Middle frontal gyrus (tissue), 1 donor: Measurements from ENCODE around the gene RAD54L.
A peak's percentile ranks its signal among the peaks of the same experiment; 100 is the strongest.
"Not testable (repeated sequence)": the region's sequence is repeated elsewhere in the genome, so short reads cannot be mapped to it uniquely, and the experiment has no call there.

ENCODE experiments used
- DNase-seq: peaks from one replicate; pipeline ENCODE4 v3.0.0-alpha.2; 2015; ENCODE audit warnings: low spot score; ENCODE audit errors: extremely low spot score

Gene RAD54L

DNA sequence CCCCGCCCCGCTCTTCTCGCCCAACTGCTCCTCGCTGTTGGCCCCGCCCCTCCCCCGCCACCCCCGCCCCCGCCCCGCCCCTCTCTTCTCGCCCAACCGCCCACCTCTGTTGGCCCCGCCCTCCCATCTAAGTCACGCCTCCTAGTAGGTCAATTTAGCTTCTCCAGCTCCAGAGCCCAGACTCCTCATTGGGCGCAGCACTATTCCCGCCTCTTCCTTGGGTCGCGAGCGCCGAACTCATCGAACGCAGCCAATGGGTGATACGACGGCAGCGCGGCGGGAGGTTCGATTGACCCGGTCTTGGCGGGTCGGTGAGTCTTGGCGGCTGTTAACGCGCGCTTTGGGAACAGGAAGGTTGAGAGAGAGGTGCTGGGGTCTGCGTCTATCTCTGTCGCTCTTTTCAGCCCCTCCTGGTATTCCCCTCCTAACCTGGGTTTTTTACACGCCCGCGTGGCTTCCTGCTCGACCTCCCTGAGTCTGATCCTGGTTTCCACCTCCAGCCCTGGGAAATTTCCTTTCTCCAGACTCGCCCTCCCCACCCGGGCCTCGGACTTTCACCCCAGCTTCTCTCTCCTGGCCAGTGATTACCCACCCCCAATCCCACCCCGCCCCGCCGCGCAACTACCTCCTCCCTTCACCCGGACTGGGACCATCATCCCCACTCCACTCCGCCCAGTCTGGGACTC is at the start of gene RAD54L:
RAD54L (plus strand) TSS at position 328 of the 686 bp plus-strand sequence. CDS start 643 bp downstream, outside the sequence.
- DNase-seq = peak; percentile 96

DNA sequence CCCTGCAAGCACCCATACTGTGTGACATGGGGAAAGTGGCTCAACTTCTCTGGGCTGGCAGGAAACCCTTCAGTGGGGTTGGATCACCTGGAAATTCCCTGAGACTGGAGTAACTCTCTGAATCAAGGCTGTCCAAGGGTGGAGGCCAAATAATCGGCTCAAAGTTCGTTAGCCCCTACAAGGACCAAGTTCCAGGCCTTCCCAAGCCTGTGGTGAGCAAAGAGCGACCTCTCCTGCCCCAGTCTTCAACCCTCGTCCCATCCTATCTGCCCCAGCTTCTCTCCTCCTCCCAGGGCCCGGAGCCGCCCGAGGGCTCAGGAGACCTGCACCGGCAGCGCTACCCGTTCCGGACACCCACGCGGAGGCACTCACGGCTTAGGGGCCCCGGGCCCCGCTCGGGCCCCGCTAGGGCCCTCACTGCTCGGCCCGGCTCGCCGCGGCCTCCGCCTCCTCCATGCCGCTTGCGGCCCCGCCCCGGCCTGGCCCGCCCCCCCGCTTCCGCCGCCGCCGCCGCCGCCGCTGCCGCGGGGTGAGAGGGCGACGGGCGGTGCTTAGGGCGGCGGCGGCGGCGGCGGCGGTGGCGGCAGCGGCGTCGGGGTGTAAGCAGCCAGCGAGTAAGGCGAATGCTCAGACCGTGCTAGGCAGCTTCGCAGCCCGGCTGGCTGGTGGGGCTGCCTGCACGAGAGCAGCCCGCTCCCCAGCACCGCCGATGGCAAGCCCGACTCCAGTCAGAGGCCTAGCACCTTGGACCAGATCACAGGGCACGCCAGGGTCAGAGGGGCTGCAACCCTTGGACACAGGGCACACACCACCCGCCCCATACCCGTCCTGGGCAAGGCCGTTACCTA is 49.4 kb upstream of the RAD54L start, which contains the start of gene POMGNT1:
POMGNT1 (minus strand) TSS at position 471 of the 848 bp plus-strand sequence. CDS start 613 bp downstream, outside the sequence.
- peak; percentile 36 for DNase-seq

DNA sequence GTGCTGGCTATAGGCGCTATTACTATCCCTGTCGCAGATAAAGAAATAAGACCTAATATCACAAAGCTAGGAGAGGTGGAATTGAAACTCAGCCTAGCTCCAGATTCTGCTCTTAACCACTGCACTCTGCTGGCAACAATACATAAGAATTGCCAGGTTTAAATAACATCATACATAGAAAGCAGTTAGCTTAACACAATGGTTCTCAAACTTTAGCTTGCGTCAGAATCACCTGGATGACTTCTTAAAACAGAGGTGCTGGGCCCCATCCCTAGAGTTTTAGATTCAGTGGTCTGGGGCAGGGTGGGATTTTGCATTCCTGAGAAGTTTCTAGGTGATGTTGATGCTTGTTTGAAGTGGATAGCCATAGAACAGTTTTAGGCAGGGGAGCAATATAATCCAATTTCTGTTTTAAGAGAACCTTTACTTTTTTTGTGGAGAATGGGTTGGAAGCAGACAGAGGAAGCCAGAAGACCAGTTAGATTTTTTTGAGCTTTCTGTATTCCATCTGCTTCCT is 48.3 kb upstream of the RAD54L start:
- DNase-seq = no peak

DNA sequence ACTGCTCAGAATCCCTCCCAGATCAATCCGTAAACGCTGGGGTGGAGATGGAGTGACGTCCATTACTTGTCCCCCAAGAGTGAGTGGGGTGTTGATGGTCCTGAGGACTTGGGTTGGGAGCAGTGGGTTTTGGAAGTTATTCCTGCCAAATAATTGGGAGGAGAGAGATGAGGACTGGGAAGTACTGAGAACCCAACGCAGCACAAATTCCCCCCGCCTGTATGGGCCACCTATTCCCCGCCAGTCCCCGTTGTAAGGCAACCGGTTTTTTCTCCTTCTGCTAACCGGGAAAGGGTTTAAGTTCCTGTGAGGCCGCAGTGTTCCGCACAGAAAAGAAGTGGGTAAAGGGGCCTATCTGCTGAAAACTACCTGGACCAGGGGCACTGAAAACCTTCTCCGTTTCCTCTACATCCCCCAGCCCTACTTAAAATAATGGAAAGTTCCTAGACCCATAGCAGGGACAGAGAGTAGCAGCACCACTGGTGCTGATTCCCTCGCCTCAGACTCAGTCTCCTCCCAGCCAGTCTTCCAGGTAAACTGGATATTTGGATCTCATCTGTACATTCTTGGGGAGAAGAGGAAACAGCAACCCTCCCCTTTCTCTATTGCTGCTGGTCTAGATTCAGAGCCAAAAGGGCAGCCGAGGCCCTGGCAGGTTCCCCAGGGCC is 43.7 kb upstream of the RAD54L start:
- DNase-seq = no peak

DNA sequence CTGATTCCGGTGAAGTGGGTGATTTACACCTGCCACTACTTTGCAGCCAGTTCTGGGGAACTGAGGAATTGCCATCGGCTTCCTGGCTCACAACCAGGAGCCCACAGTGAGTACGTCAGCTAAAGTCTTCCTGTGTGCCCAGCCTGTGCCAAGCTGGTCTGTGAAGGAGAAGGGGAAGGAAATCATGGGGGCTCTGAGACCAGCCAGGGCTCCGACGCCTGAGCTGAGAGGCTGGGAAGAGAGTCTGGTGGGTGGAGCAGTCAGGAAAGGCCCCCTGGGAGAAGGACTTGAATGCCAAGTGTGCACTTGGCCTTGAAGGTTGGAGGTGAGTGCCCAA is 43.2 kb upstream of the RAD54L start:
- no peak for DNase-seq

DNA sequence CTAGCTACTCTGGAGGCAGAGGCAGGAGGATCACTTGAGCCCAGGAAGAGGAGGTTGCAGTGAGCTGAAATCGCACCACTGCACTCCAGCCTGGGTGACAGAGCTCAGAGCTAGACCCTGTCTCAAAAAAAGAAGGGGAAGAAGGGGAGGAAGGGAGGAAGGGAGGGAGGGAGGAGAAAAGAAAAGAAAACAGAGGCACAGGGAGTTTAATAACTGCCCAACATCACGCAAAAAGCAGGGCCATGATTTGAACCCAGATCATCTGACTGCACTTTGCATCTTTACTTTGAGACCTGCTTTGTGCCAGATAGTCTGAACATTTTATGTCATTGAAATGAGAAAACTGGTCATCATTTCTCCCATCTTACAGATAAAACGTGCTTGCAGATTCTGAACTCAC is 42.4 kb upstream of the RAD54L start:
- no peak for DNase-seq

DNA sequence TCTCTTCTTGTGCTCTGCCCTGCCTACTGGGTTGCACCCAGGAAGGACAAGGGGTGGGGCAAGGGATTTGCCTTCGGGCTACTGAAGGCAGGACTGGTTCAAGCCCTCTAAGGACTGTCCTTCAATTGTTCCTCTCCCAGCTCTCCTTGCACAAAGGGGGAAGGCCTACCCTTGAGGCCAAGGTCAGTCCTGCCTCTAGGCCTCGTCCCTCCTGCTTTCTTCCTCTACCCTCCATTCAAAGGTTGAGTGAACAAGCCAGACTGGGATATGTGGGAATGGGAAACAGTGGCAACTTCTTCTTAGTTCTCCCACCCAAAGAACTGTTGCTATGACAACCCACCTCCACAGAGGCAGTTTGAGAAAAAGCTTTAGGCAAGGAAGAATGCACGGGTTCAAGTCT is 41.8 kb upstream of the RAD54L start:
- no peak for DNase-seq

DNA sequence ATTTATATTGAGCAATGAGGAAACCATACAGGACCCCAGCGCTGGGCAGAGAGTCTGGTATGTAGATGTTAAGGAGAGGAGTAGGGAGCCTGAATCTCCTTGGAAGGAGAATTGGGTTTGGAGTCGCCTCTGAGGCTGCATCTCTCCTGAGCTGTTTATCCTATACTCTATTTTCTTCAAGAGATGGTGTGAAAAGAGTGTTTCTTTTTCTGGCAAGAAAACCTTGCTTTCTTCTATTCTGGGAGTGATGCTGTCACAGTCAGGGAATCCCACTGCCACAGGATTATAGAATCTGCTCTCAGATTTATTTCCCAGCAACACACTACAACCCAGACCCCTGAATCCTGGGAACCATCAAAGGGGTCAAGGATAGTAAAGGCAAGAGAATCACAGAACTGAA is 41.2 kb upstream of the RAD54L start:
- no peak for DNase-seq

DNA sequence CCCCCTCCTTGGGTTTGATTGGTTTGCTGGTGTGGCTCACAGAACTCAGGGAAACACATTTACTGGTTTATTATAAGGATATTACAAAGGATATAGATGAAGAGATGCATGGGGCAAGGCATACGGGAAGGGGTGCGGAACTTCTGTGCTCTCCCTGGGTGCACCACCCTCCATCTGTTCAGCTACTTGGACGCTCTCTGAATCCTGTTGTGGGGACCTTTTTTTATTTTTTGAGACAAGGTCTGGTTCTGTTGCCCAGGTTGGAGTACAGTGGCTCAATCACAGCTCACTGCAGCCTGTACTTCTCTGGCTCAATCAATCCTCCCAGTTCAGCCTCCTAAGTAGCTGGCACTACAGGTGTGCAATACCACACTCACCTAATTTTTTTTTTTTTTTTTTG is 37.0 kb upstream of the RAD54L start:
- no peak for DNase-seq

DNA sequence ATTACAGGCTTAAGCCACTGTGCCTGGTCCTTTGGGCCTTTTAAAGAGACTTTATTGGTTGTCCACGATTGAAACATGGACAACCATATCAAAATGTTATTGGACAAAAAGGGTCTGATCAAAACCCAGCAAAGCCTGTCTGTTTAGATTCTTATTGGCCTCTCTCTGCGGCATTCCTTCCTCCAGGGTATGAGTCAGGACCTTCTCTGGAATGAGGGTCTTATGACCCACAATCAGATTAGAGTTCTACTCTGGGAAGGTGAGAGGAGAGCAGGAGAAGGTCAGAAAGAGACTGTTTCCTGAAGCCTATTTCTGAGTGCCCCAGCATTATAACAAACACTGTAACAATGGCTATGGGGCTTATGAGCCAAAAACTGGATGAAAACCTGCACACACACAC is 36.5 kb upstream of the RAD54L start:
- DNase-seq = no peak

DNA sequence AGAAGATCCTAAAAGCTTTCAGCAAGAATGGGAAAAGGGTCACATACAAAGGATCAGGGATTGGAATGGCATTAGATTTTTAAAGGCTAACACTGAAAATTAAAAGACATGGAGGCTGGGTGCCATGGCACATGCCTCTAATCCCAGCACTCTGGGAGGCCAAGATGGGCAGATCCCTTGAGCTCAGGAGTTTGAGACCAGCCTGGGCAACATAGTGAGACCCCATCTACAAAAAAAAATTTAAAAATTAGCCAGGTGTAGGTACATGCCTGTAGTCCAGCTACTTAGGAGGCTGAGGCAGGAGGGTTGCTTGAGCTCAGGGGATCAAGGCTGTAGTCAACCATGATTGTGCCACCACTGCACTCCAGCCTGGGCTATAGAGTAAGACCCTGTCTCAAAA is 32.1 kb upstream of the RAD54L start:
- no peak for DNase-seq

DNA sequence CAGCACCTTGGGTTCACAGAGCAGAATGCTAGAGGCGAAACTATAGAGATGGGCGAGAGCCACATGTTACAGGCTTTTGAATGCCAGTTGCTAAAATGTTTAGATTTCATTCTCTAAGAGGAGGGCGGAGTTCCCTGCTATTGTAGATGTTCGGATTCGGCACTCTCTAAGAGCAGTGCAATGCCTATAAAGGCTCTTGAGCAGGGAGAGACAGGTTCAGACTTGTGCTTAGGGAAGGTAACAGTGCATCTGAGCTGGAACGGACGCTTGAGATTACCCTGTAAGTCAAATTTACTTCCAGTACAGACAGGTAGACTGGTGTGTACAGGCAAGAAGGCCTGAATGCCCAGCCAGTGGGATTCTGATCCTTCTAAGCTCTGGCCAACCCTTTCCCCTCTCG is 29.1 kb upstream of the RAD54L start:
- DNase-seq = no peak

DNA sequence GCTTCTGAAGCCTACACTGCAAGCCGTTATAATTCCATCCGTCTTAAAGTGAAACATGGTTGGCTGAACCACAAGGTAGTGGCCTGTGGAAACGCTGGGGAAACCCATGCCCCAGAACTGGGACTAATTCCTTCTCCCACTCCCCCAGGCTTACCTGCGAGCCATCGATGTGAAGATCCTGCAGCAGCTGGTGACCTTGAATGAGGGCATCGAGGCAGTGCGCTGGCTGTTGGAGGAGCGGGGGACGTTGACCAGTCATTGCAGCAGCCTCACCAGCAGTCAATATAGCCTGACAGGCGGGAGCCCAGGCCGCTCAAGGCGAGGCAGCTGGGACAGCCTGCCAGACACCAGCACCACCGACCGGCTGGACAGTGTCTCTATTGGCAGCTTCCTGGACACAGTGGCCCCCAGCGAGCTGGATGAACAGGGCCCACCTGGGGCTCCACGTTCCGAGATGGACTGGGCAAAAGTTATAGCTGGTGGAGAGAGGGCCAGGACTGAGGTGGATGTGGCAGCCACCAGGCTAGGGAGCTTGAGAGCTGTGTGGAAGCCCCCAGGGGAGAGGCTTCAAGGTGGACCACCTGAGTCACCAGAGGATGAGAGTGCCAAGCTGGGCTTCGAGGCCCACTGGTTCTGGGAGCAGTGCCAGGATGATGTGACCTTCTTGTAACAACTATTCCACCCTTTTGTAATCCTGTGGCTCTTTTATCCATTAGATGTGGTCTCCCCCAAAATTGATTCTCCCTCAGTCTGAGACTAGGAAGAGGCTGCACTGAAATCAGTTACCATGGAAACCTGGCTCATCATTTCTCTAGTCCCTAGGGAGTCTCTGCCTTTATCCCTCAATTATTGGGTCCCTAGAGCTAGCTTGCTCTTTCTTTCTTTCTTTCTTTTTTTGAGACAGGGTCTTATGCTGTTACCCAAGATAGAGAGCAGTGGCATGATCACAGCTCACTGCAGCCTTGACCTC is 27.7 kb upstream of the RAD54L start:
- DNase-seq = no peak

DNA sequence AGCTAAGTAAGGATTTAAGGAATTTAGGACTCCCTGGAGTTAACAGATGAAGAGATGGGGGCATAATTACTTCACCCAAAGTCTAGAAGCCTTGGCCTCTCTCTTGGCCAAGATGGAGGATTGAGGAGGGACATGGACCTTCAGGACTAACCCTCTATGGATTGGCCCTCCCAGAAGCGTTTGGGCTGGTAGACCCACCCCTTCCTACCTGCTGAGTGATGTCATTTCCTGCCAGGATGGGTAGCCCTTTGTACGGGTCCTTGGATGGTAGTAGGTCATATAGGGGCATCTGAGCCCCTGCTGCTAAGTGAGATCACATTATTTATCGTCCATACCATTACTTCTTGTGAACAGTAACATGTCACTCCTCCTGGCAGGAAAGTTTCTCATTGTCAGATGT is 26.8 kb upstream of the RAD54L start:
- DNase-seq = no peak

DNA sequence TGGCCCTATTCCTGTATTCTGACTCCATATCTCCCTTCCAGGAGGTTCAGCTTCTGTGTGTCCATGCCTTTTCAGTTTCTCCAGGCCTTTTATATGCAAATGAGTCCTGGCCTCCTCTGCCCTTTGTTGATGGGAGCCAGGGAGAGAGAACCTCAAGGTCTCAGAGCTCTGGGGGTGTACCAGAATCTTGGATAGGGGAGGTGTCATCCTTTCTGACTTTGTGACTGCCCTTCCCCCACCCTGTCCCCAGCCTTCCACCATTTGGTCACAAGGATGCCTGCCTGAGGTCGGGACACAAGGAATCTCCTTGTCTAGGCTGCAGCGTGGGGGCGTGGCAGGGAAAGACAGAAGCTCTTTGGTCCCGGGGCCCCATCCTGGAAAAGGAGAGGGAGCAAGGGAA is 25.8 kb upstream of the RAD54L start:
- DNase-seq = no peak

DNA sequence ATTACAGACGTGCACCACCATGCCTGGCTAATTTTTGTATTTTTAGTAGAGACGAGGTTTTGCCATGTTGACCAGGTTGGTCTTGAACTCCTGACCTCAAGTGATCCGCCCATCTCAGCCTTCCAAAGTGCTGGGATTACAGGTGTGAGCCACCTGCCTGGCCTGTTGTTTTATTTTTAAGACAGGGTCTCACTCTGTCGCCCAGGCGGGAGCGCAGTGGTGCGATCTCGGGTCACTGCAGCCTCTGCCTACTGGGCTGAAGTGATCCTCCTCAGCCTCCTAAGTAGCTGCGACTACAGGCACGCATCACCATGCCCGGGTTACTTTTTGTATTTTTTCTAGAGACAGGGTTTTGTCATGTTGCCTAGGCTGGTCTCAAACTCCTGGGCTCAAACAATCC is 24.5 kb upstream of the RAD54L start:
- not testable (repeated sequence) for DNase-seq

DNA sequence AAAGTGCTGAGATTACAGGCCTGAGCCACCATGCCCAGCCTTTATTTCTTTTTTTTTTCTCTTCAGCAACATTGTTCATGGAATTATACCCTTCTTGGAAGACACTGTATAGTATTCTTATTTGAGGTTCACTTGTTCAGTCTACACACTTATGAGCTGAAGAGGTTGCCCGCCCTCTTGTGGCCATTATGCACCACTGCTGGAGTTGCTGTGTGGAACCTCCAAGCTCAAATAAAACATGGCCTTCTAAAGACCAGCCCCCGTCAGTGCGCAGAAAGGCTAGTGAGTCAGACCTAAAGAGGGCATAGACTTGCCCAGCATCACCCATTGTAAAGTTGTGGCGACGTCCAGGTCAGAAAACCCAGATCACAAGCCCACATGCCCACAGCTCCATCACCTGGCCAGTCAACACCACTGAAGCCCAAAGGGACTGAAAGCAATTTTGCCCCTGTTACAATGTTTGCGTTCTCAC is 24.1 kb upstream of the RAD54L start:
- DNase-seq = peak; percentile 59

DNA sequence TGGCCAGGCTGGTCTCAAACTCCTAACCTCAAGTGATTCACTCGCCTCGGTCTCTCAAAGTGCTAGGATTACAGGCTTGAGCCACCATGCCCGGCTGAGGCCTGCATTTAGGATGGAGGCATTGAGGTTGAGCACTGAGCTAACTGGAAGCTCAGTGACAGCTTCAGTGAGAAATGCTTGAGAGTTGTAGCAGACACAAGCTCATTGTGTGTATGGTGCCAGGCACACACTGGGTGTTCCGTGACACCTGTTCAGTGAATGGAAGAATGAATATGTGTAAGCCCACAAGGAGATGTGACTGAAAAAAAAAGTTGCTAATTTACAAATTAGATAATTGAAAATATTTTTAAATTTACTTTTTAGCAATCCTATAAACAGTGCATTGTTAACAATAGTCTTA is 22.6 kb upstream of the RAD54L start:
- DNase-seq = no peak

DNA sequence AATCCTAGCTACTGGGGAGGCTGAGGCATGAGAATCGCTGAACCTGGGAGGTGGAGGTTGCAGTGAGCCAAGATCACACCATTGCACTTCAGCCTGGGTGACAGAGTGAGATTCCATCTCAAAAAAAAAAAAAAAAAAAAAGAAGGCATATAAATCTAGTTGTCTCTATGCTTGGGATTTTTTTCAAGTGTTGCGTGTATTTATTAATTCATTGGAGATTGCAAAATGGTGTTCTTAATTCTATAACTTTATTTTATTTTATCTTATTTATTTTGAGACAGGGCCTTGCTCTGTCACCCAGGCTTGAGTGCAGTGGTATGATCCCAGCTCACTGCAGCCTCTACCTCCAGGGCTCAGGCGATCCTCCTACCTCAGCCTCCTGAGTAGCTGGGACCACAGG is 16.3 kb upstream of the RAD54L start:
- DNase-seq = not testable (repeated sequence)

DNA sequence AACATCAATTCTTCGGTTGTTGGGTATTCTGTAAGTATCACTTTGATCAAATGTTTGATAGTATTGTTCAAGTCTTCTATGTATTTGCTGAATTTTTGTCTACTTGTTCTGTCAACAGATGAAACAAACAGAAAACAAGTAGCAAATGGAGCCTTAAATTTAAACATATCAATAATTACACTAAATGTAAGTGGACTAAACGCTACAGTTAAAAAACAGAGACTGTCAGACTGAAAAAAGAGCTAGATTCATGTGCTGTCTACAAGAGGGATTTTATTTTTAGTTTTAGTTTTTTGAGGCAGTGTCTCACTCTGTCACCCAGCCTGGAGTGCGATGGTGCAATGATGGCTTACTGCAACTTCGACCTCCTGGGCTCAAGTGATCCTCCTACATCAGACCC is 10.7 kb upstream of the RAD54L start:
- no peak for DNase-seq

DNA sequence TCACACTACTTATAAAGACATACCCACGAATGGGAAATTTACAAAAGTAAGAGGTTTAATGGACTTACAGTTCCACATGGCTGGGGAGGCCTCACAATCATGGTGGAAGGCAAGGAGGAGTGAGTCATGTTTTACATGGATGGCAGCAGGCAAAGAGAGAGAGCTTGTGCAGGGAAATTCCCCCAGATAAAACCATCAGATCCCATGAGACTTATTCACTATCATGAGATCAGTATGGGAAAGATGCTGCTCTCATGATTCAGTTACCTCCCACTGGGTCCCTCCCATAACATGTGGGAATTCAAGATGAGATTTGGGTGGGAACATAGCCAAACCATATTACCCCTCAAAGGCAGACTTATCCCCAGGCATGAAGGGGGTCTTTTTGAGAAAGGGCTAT is 8.7 kb upstream of the RAD54L start:
- not testable (repeated sequence) for DNase-seq
